ENCODE data around the gene TMEM200B. TPM values are rescaled to one million over a fixed set of nuclear protein-coding genes. Genes with fewer than 3 reads are reported as not detected.

The TMEM200B gene
- total RNA-seq (2022; extraction: Qiagen RNA extraction), result 0.05 to 0.16 TPM (median 0.12 TPM) in 5 replicates

GRCh38 chr1:29123887-29124365 is at the start of gene TMEM200B:
TSS of gene TMEM200B (minus strand) at chr1:29123903. CDS start at chr1:29121828, 2,075 bp downstream.

Other genes with a start within 250 kb of the TMEM200B start
- gene EPB41, start 209.3 kb downstream of the TMEM200B start, total RNA-seq (2022; extraction: Qiagen RNA extraction), result 3.7 to 5.1 TPM (median 4.5 TPM) in 5 replicates
- 42.9 to 50.4 TPM (median 45.9 TPM) in 5 replicates for gene SRSF4, start 58.0 kb upstream of the TMEM200B start, total RNA-seq (2022; extraction: Qiagen RNA extraction)
- 19.2 to 23.2 TPM (median 20.7 TPM) in 5 replicates for gene MECR, start 107.0 kb upstream of the TMEM200B start, total RNA-seq (2022; extraction: Qiagen RNA extraction)
- gene PTPRU, start 112.6 kb upstream of the TMEM200B start, total RNA-seq (2022; extraction: Qiagen RNA extraction), result 6.0 to 8.9 TPM (median 7.0 TPM) in 5 replicates